ENCODE data around the gene ANKK1.

ANKK1 gene

GRCh38 chr11:113447621-113448315 lies 60.2 kb downstream of the ANKK1 start:
- H3K27me3 Mint-ChIP-seq, result peaks cover 15% of the 10 kb centered on the region
- H3K4me3 Mint-ChIP-seq, result no peak overlapping the region
- H3K27ac Mint-ChIP-seq, result no peak overlapping the region
- H3K9me3 Mint-ChIP-seq, result no peaks in the 10 kb centered on the region
- H3K4me1 Mint-ChIP-seq (ENCODE audit: low read depth), result no peaks in the 10 kb centered on the region
- no peaks in the 10 kb centered on the region for H3K36me3 Mint-ChIP-seq (ENCODE audit: low read depth)

GRCh38 chr11:113448316-113448677 lies 60.7 kb downstream of the ANKK1 start:
- Mint-ChIP-seq H3K4me3 (no peak overlapping the region), H3K36me3 (ENCODE audit: low read depth) (no peaks in the 10 kb centered on the region), H3K9me3 (no peaks in the 10 kb centered on the region), H3K27ac (no peak overlapping the region), H3K27me3 (peaks cover 12% of the 10 kb centered on the region), H3K4me1 (ENCODE audit: low read depth) (no peaks in the 10 kb centered on the region)

DNA sequence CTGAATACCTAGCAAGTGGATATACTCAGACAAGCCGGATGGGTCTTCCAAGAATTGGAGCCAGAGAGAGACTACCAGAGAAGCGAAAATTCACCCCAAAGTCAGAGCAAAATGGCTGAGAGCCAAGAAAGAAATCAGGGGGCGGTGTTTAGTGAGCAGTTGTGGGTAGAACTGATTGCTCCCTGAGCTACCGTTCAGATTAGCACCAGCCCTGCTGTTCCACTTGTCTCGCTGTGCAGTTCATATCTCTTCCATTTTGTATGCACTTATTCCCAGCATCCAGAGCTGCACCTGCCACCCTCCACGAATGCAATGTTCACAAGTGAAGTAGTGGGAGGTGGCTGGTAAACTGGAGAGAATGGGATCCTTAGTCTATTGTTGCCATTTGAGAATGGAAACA lies 62.2 kb downstream of the ANKK1 start:
- no peak overlapping the region for H3K27ac Mint-ChIP-seq
- H3K36me3 Mint-ChIP-seq (ENCODE audit: low read depth), result no peaks in the 10 kb centered on the region
- H3K9me3 Mint-ChIP-seq, result no peaks in the 10 kb centered on the region
- no peak overlapping the region for H3K4me3 Mint-ChIP-seq
- H3K27me3 Mint-ChIP-seq, result peaks cover 6% of the 10 kb centered on the region
- no peaks in the 10 kb centered on the region for H3K4me1 Mint-ChIP-seq (ENCODE audit: low read depth)

All from stimulated activated naive CD8-positive, alpha-beta T cell treated with anti-CD3 and anti-CD28 coated beads, Interleukin-15, Interleukin-2, amounts not matched to agents 100 ng/mL and 50 ng/mL, for 24 hours (primary cell).